ENCODE measurements around the gene DGKZ.
A peak's percentile ranks its signal among the peaks of the same experiment; 100 is the strongest.

DGKZ gene

GRCh38 chr11:46383404-46383758 is 36.1 kb downstream of the DGKZ start:
- no peak for DNase-seq

- DNase-seq, result no peak
These were observed 36.9 kb downstream of the DGKZ start for GRCh38 chr11:46383974-46384701.

GRCh38 chr11:46385169-46386004 is 38.1 kb downstream of the DGKZ start:
- no peak for DNase-seq

- DNase-seq, result no peak
These were observed 38.8 kb downstream of the DGKZ start for GRCh38 chr11:46386005-46386578.

- DNase-seq, result no peak
These were observed 39.4 kb downstream of the DGKZ start for GRCh38 chr11:46386674-46387073.

GRCh38 chr11:46387456-46387855 is 40.2 kb downstream of the DGKZ start:
- no peak for DNase-seq

- DNase-seq, result no peak
These were observed 40.8 kb downstream of the DGKZ start for GRCh38 chr11:46387919-46388618.

GRCh38 chr11:46388619-46389449 is 41.6 kb downstream of the DGKZ start:
- no peak for DNase-seq

- DNase-seq, result no peak
These were observed 42.4 kb downstream of the DGKZ start for GRCh38 chr11:46389450-46390330.

- DNase-seq, result no peak
These were observed 43.3 kb downstream of the DGKZ start for GRCh38 chr11:46390331-46391171.

GRCh38 chr11:46391186-46391577 is 43.9 kb downstream of the DGKZ start:
- no peak for DNase-seq

- DNase-seq, result peak; percentile 28
These were observed 44.5 kb downstream of the DGKZ start, which contains the start of gene CHRM4 for GRCh38 chr11:46391578-46392420. TSS of gene CHRM4 (minus strand) at chr11:46391776. CDS start at chr11:46386557, 5,219 bp downstream.

- DNase-seq, result no peak
These were observed 45.4 kb downstream of the DGKZ start for GRCh38 chr11:46392421-46393230.

- DNase-seq, result no peak
These were observed 46.0 kb downstream of the DGKZ start for GRCh38 chr11:46393231-46393616.

- DNase-seq, result no peak
These were observed 46.5 kb downstream of the DGKZ start for GRCh38 chr11:46393759-46394158.

GRCh38 chr11:46397526-46397925 is 50.3 kb downstream of the DGKZ start:
- no peak for DNase-seq

- no peak for DNase-seq
These were observed 56.0 kb downstream of the DGKZ start for GRCh38 chr11:46402957-46403902.
